ENCODE results near the gene KLF18. TPM values are rescaled to one million over a fixed set of nuclear protein-coding genes. Genes with fewer than 3 reads are reported as not detected.
A peak's percentile ranks its signal among the peaks of the same experiment; 100 is the strongest.

Gene KLF18
- polyA plus RNA-seq, 2 of the 4 experiments (the other 2 are of a cell fraction), result not detected

DNA sequence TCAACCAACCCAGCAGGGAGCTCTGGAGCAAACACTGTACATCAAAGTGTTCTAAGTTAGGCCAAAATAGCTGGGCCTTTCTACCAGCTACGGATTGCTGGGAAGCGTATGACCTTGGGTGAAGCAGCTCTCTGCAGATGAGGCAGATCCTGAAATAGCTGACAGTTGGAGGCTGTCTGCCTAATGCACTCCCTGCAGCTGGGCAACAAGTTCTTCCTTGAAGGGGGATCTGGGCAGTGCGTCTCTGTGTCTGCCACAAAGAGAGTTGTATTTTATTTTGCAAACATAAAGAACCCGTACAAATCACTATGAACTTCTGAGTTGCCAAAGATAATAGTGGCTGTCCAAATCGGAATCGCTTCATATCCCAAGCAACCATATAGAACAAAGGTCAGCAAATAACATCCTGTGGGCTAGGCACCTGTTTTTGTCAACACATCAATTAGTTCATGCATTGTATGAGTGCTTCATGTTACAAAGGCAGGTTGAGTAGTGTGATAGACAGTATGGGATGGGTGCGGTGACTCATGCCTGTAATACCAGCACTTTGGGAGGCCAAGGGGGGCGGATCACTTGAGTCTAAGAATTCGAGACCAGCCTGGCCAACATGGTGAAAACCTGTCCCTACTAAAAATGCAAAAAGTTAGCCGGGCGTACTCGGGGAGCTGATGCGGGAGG is 51.9 kb downstream of the KLF18 start:
- no peak for FAIRE-seq
- Histone ChIP-seq H3K4me1 (peaks cover 17% of the 10 kb centered on the region), H3K27ac (no peak overlapping the region), H3K9me3 (peaks cover 3% of the 10 kb centered on the region; the same call in 1 of the 3 replicates), H3K4me3 (no peak overlapping the region), H3K4me2 (no peak overlapping the region)
- no peak; a peak in 1 of 6 replicates for ATAC-seq
- CTCF ChIA-PET, result interaction anchor here (0.6 kb wide), 1 partner anchor 116 kb away, joined by 3 read pairs; no protein-coding TSS in a partner anchor
- POLR2A ChIA-PET, result no interaction called here
- DNase-seq (ENCODE audit: low read depth in 1 of 2, low spot score in 1 of 2), result no peak
- 84% methylated on average over 13 of the region's 13 CpGs for WGBS (ENCODE audit: missing lambda C conversion rate)
- peak; percentile 32 for TF ChIP-seq MAFK (IDR thresholded peaks at IDR 0.05; ENCODE audit: partially characterized antibody)
- no peak for TF ChIP-seq RCOR1 (IDR thresholded peaks at IDR 0.05; ENCODE audit: low read depth, low read length)
- TF ChIP-seq, protein P1, sequence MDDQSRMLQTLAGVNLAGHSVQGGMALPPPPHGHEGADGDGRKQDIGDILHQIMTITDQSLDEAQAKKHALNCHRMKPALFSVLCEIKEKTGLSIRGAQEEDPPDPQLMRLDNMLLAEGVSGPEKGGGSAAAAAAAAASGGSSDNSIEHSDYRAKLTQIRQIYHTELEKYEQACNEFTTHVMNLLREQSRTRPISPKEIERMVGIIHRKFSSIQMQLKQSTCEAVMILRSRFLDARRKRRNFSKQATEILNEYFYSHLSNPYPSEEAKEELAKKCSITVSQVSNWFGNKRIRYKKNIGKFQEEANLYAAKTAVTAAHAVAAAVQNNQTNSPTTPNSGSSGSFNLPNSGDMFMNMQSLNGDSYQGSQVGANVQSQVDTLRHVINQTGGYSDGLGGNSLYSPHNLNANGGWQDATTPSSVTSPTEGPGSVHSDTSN (IDR thresholded peaks at IDR 0.05), result no peak
- TF ChIP-seq, protein P2, sequence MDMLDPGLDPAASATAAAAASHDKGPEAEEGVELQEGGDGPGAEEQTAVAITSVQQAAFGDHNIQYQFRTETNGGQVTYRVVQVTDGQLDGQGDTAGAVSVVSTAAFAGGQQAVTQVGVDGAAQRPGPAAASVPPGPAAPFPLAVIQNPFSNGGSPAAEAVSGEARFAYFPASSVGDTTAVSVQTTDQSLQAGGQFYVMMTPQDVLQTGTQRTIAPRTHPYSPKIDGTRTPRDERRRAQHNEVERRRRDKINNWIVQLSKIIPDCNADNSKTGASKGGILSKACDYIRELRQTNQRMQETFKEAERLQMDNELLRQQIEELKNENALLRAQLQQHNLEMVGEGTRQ (IDR thresholded peaks at IDR 0.05), result no peak

Small RNAs within 50 kb of the gene (small RNA-seq; reads per million reads assigned to genes)
- gene AL035417.1 (0 reads per million in 6 experiments), gene OOSP1P1 (0 reads per million in 6 experiments), gene RF00019 (0 reads per million in 6 experiments), gene RN7SL479P (0 to 0.43 (median 0) reads per million in 6 experiments)

Other genes with a start within 250 kb of the KLF18 start
- 0.13 and 0.21 TPM in 2 replicates for gene ARTN, start 207.8 kb downstream of the KLF18 start, polyA plus RNA-seq (2011; rRNA removed)
- 0.49 to 0.90 TPM (median 0.53 TPM) in 3 replicates for gene ARTN, start 207.8 kb downstream of the KLF18 start, polyA plus RNA-seq (2017; fragmentation: RNase III; extraction: RNeasy Plus Mini Kit Qiagen cat#74134 plus additional on column Dnase treatment)
- gene IPO13, start 194.7 kb downstream of the KLF18 start, polyA plus RNA-seq (2011; rRNA removed), result 8.1 and 12.9 TPM in 2 replicates
- 12.7 to 15.8 TPM (median 14.4 TPM) in 3 replicates for gene IPO13, start 194.7 kb downstream of the KLF18 start, polyA plus RNA-seq (2017; fragmentation: RNase III; extraction: RNeasy Plus Mini Kit Qiagen cat#74134 plus additional on column Dnase treatment)
- 41.7 and 43.5 TPM in 2 replicates for gene DPH2, start 171.6 kb downstream of the KLF18 start, polyA plus RNA-seq (2011; rRNA removed)
- gene DPH2, start 171.6 kb downstream of the KLF18 start, polyA plus RNA-seq (2017; fragmentation: RNase III; extraction: RNeasy Plus Mini Kit Qiagen cat#74134 plus additional on column Dnase treatment), result 35.0 to 42.4 TPM (median 38.8 TPM) in 3 replicates
- 97.0 and 104 TPM in 2 replicates for gene ATP6V0B, start 166.7 kb downstream of the KLF18 start, polyA plus RNA-seq (2011; rRNA removed)
- 91.0 to 101 TPM (median 91.2 TPM) in 3 replicates for gene ATP6V0B, start 166.7 kb downstream of the KLF18 start, polyA plus RNA-seq (2017; fragmentation: RNase III; extraction: RNeasy Plus Mini Kit Qiagen cat#74134 plus additional on column Dnase treatment)
- gene B4GALT2, start 162.4 kb downstream of the KLF18 start, polyA plus RNA-seq (2011; rRNA removed), result 19.0 and 21.2 TPM in 2 replicates
- 35.8 to 36.4 TPM (median 36.0 TPM) in 3 replicates for gene B4GALT2, start 162.4 kb downstream of the KLF18 start, polyA plus RNA-seq (2017; fragmentation: RNase III; extraction: RNeasy Plus Mini Kit Qiagen cat#74134 plus additional on column Dnase treatment)
- 2.0 and 2.9 TPM in 2 replicates for gene CCDC24, start 150.0 kb downstream of the KLF18 start, polyA plus RNA-seq (2011; rRNA removed)
- gene CCDC24, start 150.0 kb downstream of the KLF18 start, polyA plus RNA-seq (2017; fragmentation: RNase III; extraction: RNeasy Plus Mini Kit Qiagen cat#74134 plus additional on column Dnase treatment), result 9.3 to 12.5 TPM (median 10.2 TPM) in 3 replicates
- gene SLC6A9, start 110.2 kb downstream of the KLF18 start, polyA plus RNA-seq (2011; rRNA removed), result 9.0 and 10.5 TPM in 2 replicates
- gene SLC6A9, start 110.2 kb downstream of the KLF18 start, polyA plus RNA-seq (2017; fragmentation: RNase III; extraction: RNeasy Plus Mini Kit Qiagen cat#74134 plus additional on column Dnase treatment), result 11.1 to 17.7 TPM (median 17.3 TPM) in 3 replicates
- 0.15 and 0.16 TPM in 2 replicates for gene KLF17, start 22.8 kb downstream of the KLF18 start, polyA plus RNA-seq (2011; rRNA removed)
- gene KLF17, start 22.8 kb downstream of the KLF18 start, polyA plus RNA-seq (2017; fragmentation: RNase III; extraction: RNeasy Plus Mini Kit Qiagen cat#74134 plus additional on column Dnase treatment), result 0.22 to 0.41 TPM (median 0.40 TPM) in 3 replicates
- gene DMAP1, start 71.8 kb upstream of the KLF18 start, polyA plus RNA-seq (2011; rRNA removed), result 28.2 and 28.7 TPM in 2 replicates
- gene DMAP1, start 71.8 kb upstream of the KLF18 start, polyA plus RNA-seq (2017; fragmentation: RNase III; extraction: RNeasy Plus Mini Kit Qiagen cat#74134 plus additional on column Dnase treatment), result 26.3 to 30.6 TPM (median 26.7 TPM) in 3 replicates
- 43.4 and 46.1 TPM in 2 replicates for gene ERI3, start 213.6 kb upstream of the KLF18 start, polyA plus RNA-seq (2011; rRNA removed)
- 43.7 to 44.7 TPM (median 44.1 TPM) in 3 replicates for gene ERI3, start 213.6 kb upstream of the KLF18 start, polyA plus RNA-seq (2017; fragmentation: RNase III; extraction: RNeasy Plus Mini Kit Qiagen cat#74134 plus additional on column Dnase treatment)

Measured in A549 (cell line).